Peyer's patch (tissue), 4 donors: ENCODE measurements around the gene PPP1R12B.

Experiments
- POLR2A ChIP-seq, 2 donors: fragments of 450-650 bp; IDR thresholded peaks; one replicate each; pipeline ENCODE4 v1.5.1; 2017; ENCODE audit warnings: antibody characterized with exemption in 2 of 2, mild to moderate bottlenecking in 2 of 2, moderate library complexity in 2 of 2
- TF ChIP-seq, protein P1 (sequence below), 6 experiments: fragments of 450-650 bp in 4 of 6; fragments of 200-600 bp in 2 of 6; sonication (generic) in 1 of 6; IDR thresholded peaks; one replicate each; pipeline ENCODE4 v1.5.1; 2017 to 2019; ENCODE audit warnings: antibody characterized with exemption in 6 of 6, mild to moderate bottlenecking in 3 of 6, moderate library complexity in 1 of 6

DNA sequence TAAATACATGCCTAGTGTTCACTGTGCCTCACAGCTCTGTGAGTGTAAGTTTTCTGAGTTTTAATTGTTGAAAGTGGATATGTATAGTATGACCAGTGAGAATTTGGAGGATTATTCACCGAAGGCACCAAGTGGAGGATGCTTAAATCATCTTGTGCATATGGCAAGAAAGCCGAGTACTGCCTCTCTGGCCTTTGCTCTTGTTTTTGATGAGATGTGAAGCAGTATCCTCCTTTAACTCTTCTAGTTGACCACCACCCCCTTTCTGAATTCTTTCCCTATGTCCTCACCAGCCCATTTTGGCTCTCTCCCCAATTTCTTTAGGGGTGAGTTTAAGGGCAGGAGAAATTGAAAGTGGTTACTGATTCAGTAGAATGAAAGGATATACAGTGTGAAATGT is 231.3 kb downstream of the PPP1R12B start:
- TF ChIP-seq, protein P1, sequence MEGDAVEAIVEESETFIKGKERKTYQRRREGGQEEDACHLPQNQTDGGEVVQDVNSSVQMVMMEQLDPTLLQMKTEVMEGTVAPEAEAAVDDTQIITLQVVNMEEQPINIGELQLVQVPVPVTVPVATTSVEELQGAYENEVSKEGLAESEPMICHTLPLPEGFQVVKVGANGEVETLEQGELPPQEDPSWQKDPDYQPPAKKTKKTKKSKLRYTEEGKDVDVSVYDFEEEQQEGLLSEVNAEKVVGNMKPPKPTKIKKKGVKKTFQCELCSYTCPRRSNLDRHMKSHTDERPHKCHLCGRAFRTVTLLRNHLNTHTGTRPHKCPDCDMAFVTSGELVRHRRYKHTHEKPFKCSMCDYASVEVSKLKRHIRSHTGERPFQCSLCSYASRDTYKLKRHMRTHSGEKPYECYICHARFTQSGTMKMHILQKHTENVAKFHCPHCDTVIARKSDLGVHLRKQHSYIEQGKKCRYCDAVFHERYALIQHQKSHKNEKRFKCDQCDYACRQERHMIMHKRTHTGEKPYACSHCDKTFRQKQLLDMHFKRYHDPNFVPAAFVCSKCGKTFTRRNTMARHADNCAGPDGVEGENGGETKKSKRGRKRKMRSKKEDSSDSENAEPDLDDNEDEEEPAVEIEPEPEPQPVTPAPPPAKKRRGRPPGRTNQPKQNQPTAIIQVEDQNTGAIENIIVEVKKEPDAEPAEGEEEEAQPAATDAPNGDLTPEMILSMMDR (IDR thresholded peaks at IDR 0.05): no peak
- no peak for TF ChIP-seq POLR2A (IDR thresholded peaks at IDR 0.05)
